ENCODE results near the gene GOLGA6L26.
"Not testable (repeated sequence)": the region's sequence is repeated elsewhere in the genome, so short reads cannot be mapped to it uniquely, and the experiment has no call there.

Gene GOLGA6L26

GRCh38 chr15:23334096-23334495, at the start of gene GOLGA6L26:
Gene GOLGA6L26 (minus strand): TSS chr15:23334196. CDS start chr15:23334135, 61 bp downstream.
- not testable (repeated sequence) for H3K4me1 ChIP-seq (ENCODE audit: insufficient read depth, low read length, severe bottlenecking); H3K4me2 ChIP-seq (ENCODE audit: low read length); H3K9me2 ChIP-seq (ENCODE audit: low read depth, low read length); H3K9me3 ChIP-seq (ENCODE audit: low read length); H3K27me3 ChIP-seq (ENCODE audit: insufficient read depth, low read length); H3K4me3 ChIP-seq (ENCODE audit: low read depth, low read length, poor library complexity, severe bottlenecking); H3K79me2 ChIP-seq (ENCODE audit: insufficient read depth, low read length); H3K27ac ChIP-seq (ENCODE audit: low read depth, low read length, poor library complexity, severe bottlenecking); H4K20me1 ChIP-seq (ENCODE audit: insufficient read depth, low read length); H3F3A ChIP-seq (ENCODE audit: insufficient read depth, low read length); H3K36me3 ChIP-seq (ENCODE audit: insufficient read depth, low read length); H2AFZ ChIP-seq (ENCODE audit: low read length); H3K9ac ChIP-seq (ENCODE audit: low read length)

- not testable (repeated sequence) for H3K4me1 ChIP-seq (ENCODE audit: insufficient read depth, low read length, severe bottlenecking); H3K9me2 ChIP-seq (ENCODE audit: low read depth, low read length); H3K9ac ChIP-seq (ENCODE audit: low read length); H3K4me2 ChIP-seq (ENCODE audit: low read length); H3K4me3 ChIP-seq (ENCODE audit: low read depth, low read length, poor library complexity, severe bottlenecking); H3K36me3 ChIP-seq (ENCODE audit: insufficient read depth, low read length); H3F3A ChIP-seq (ENCODE audit: insufficient read depth, low read length); H3K9me3 ChIP-seq (ENCODE audit: low read length); H3K27ac ChIP-seq (ENCODE audit: low read depth, low read length, poor library complexity, severe bottlenecking); H2AFZ ChIP-seq (ENCODE audit: low read length); H3K27me3 ChIP-seq (ENCODE audit: insufficient read depth, low read length); H4K20me1 ChIP-seq (ENCODE audit: insufficient read depth, low read length); H3K79me2 ChIP-seq (ENCODE audit: insufficient read depth, low read length)
Measured at GRCh38 chr15:23381192-23381591, 47.2 kb upstream of the GOLGA6L26 start.

GRCh38 chr15:23380700-23381099, 46.7 kb upstream of the GOLGA6L26 start:
- not testable (repeated sequence) for H3K9me2 ChIP-seq (ENCODE audit: low read depth, low read length); H4K20me1 ChIP-seq (ENCODE audit: insufficient read depth, low read length); H3K4me2 ChIP-seq (ENCODE audit: low read length); H3K27me3 ChIP-seq (ENCODE audit: insufficient read depth, low read length); H3K36me3 ChIP-seq (ENCODE audit: insufficient read depth, low read length); H3K4me1 ChIP-seq (ENCODE audit: insufficient read depth, low read length, severe bottlenecking); H3K4me3 ChIP-seq (ENCODE audit: low read depth, low read length, poor library complexity, severe bottlenecking); H3F3A ChIP-seq (ENCODE audit: insufficient read depth, low read length); H3K9ac ChIP-seq (ENCODE audit: low read length); H3K9me3 ChIP-seq (ENCODE audit: low read length); H3K79me2 ChIP-seq (ENCODE audit: insufficient read depth, low read length); H2AFZ ChIP-seq (ENCODE audit: low read length); H3K27ac ChIP-seq (ENCODE audit: low read depth, low read length, poor library complexity, severe bottlenecking)

GRCh38 chr15:23378946-23379345, 45.0 kb upstream of the GOLGA6L26 start:
- not testable (repeated sequence) for H3K27me3 ChIP-seq (ENCODE audit: insufficient read depth, low read length); H3K9me3 ChIP-seq (ENCODE audit: low read length); H3K4me2 ChIP-seq (ENCODE audit: low read length); H3K27ac ChIP-seq (ENCODE audit: low read depth, low read length, poor library complexity, severe bottlenecking); H3K79me2 ChIP-seq (ENCODE audit: insufficient read depth, low read length); H3K9me2 ChIP-seq (ENCODE audit: low read depth, low read length); H4K20me1 ChIP-seq (ENCODE audit: insufficient read depth, low read length); H3K4me1 ChIP-seq (ENCODE audit: insufficient read depth, low read length, severe bottlenecking); H3F3A ChIP-seq (ENCODE audit: insufficient read depth, low read length); H2AFZ ChIP-seq (ENCODE audit: low read length); H3K4me3 ChIP-seq (ENCODE audit: low read depth, low read length, poor library complexity, severe bottlenecking); H3K36me3 ChIP-seq (ENCODE audit: insufficient read depth, low read length); H3K9ac ChIP-seq (ENCODE audit: low read length)

GRCh38 chr15:23374226-23374625, 40.2 kb upstream of the GOLGA6L26 start:
- not testable (repeated sequence) for H3F3A ChIP-seq (ENCODE audit: insufficient read depth, low read length); H3K27ac ChIP-seq (ENCODE audit: low read depth, low read length, poor library complexity, severe bottlenecking); H3K79me2 ChIP-seq (ENCODE audit: insufficient read depth, low read length); H3K9me2 ChIP-seq (ENCODE audit: low read depth, low read length); H3K9ac ChIP-seq (ENCODE audit: low read length); H4K20me1 ChIP-seq (ENCODE audit: insufficient read depth, low read length); H2AFZ ChIP-seq (ENCODE audit: low read length); H3K9me3 ChIP-seq (ENCODE audit: low read length); H3K4me1 ChIP-seq (ENCODE audit: insufficient read depth, low read length, severe bottlenecking); H3K36me3 ChIP-seq (ENCODE audit: insufficient read depth, low read length); H3K27me3 ChIP-seq (ENCODE audit: insufficient read depth, low read length); H3K4me3 ChIP-seq (ENCODE audit: low read depth, low read length, poor library complexity, severe bottlenecking); H3K4me2 ChIP-seq (ENCODE audit: low read length)

- not testable (repeated sequence) for H3K4me1 ChIP-seq (ENCODE audit: insufficient read depth, low read length, severe bottlenecking); H3K27ac ChIP-seq (ENCODE audit: low read depth, low read length, poor library complexity, severe bottlenecking); H3K27me3 ChIP-seq (ENCODE audit: insufficient read depth, low read length); H3K4me3 ChIP-seq (ENCODE audit: low read depth, low read length, poor library complexity, severe bottlenecking); H3K36me3 ChIP-seq (ENCODE audit: insufficient read depth, low read length); H3K4me2 ChIP-seq (ENCODE audit: low read length); H3K9me2 ChIP-seq (ENCODE audit: low read depth, low read length); H3K9ac ChIP-seq (ENCODE audit: low read length); H3K79me2 ChIP-seq (ENCODE audit: insufficient read depth, low read length); H3K9me3 ChIP-seq (ENCODE audit: low read length); H2AFZ ChIP-seq (ENCODE audit: low read length); H3F3A ChIP-seq (ENCODE audit: insufficient read depth, low read length); H4K20me1 ChIP-seq (ENCODE audit: insufficient read depth, low read length)
Measured at GRCh38 chr15:23372891-23373600, 39.0 kb upstream of the GOLGA6L26 start.

Data from OCI-LY1 (cell line).